ENCODE results near the gene FREM3.

Gene FREM3

DNA sequence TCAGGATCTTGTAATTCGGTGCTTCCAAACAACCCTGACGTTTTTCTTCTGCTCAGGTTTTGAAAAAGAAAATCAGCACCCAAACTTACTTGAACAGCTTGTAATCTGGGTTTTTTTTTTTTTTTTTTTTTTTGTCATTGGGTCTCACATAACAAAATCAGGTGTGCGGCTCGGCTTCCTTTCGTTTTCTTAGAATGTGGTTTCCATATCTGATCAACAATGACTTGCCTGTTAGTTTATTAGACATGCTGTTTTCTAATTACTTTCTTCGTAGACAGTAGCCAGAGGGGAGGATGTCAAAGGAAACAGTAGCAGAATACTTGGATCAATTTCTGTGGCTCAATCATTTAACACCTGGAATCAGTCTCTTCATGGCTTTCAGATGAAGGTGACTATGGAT, 890 bp upstream of the FREM3 start:
- Histone ChIP-seq H3K27ac (ENCODE audit: low read length) (peak overlapping the region; percentile 48; the same call in 1 of the 2 replicates), H3K36me3 (ENCODE audit: insufficient read depth, low read length) (no peaks in the 10 kb centered on the region), H3K27me3 (ENCODE audit: insufficient read depth, low read length, poor library complexity) (peaks cover 21% of the 10 kb centered on the region), H3K79me2 (ENCODE audit: insufficient read depth, low read length) (no peaks in the 10 kb centered on the region), H3K4me1 (ENCODE audit: insufficient read depth, low read length) (peaks cover 27% of the 10 kb centered on the region), H2AFZ (ENCODE audit: low read depth, low read length) (no peak overlapping the region), H3K4me2 (ENCODE audit: insufficient read depth, low read length) (peak overlapping the region; percentile 87), H4K20me1 (ENCODE audit: insufficient read depth, low read length) (no peaks in the 10 kb centered on the region), H3K9ac (ENCODE audit: low read depth, low read length) (peak overlapping the region; percentile 35; the same call in 1 of the 2 replicates), H3K4me3 (ENCODE audit: low read depth in 1 of 2, low read length in 2 of 2) (peak overlapping the region in 1 of 2 experiments; percentile 61; a peak in 3 of 4 replicates), H3K9me3 (ENCODE audit: insufficient read depth, low read length, severe bottlenecking) (no peaks in the 10 kb centered on the region)
- DNase-seq (peak; percentile 72), ATAC-seq (ENCODE audit: insufficient read depth, low read depth) (peak; percentile 67)
- TF ChIP-seq, protein P1, sequence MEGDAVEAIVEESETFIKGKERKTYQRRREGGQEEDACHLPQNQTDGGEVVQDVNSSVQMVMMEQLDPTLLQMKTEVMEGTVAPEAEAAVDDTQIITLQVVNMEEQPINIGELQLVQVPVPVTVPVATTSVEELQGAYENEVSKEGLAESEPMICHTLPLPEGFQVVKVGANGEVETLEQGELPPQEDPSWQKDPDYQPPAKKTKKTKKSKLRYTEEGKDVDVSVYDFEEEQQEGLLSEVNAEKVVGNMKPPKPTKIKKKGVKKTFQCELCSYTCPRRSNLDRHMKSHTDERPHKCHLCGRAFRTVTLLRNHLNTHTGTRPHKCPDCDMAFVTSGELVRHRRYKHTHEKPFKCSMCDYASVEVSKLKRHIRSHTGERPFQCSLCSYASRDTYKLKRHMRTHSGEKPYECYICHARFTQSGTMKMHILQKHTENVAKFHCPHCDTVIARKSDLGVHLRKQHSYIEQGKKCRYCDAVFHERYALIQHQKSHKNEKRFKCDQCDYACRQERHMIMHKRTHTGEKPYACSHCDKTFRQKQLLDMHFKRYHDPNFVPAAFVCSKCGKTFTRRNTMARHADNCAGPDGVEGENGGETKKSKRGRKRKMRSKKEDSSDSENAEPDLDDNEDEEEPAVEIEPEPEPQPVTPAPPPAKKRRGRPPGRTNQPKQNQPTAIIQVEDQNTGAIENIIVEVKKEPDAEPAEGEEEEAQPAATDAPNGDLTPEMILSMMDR (IDR thresholded peaks at IDR 0.05; ENCODE audit: borderline replicate concordance, extremely low read depth, low read length, poor library complexity, severe bottlenecking): no peak

DNA sequence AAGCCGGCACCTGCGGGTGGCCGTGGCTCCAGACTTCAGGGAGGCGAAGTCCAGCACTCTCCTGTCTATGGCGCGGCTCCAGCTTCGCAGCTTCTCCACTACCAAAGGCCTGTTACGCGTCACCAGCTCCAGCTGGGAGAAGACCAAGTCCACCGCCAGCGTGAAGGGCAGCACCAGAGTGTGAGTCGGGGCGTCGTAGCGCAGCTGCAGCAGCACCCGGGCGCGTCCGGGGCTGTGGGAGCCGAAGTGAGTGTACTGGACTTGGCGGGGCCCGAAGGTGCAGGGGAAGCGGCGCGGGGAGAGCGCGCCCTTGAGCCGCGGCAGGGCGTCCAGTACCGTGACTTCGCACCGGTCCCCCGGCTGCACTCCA, 444 bp downstream of the FREM3 start:
- Histone ChIP-seq H3K36me3 (ENCODE audit: insufficient read depth, low read length) (no peaks in the 10 kb centered on the region), H3K4me3 (ENCODE audit: low read depth in 1 of 2, low read length in 2 of 2) (peak overlapping the region; percentile 10 to 61; a peak in 3 of 4 replicates), H3K4me1 (ENCODE audit: insufficient read depth, low read length) (peaks cover 27% of the 10 kb centered on the region), H3K79me2 (ENCODE audit: insufficient read depth, low read length) (no peaks in the 10 kb centered on the region), H4K20me1 (ENCODE audit: insufficient read depth, low read length) (no peaks in the 10 kb centered on the region), H3K4me2 (ENCODE audit: insufficient read depth, low read length) (peak overlapping the region; percentile 87), H3K9ac (ENCODE audit: low read depth, low read length) (peak overlapping the region; percentile 35; the same call in 1 of the 2 replicates), H3K27me3 (ENCODE audit: insufficient read depth, low read length, poor library complexity) (peaks cover 21% of the 10 kb centered on the region), H3K9me3 (ENCODE audit: insufficient read depth, low read length, severe bottlenecking) (no peaks in the 10 kb centered on the region), H3K27ac (ENCODE audit: low read length) (no peak overlapping the region), H2AFZ (ENCODE audit: low read depth, low read length) (peak overlapping the region; percentile 54; the same call in 1 of the 2 replicates)
- peak; percentile 28 for ATAC-seq (ENCODE audit: insufficient read depth, low read depth)
- peak; percentile 21 for DNase-seq
- TF ChIP-seq, protein P1 (IDR thresholded peaks at IDR 0.05; ENCODE audit: borderline replicate concordance, extremely low read depth, low read length, poor library complexity, severe bottlenecking): no peak
- TF ChIP-seq EZH2 (IDR thresholded peaks at IDR 0.05; ENCODE audit: borderline replicate concordance, low read depth, low read length, severe bottlenecking): no peak

DNA sequence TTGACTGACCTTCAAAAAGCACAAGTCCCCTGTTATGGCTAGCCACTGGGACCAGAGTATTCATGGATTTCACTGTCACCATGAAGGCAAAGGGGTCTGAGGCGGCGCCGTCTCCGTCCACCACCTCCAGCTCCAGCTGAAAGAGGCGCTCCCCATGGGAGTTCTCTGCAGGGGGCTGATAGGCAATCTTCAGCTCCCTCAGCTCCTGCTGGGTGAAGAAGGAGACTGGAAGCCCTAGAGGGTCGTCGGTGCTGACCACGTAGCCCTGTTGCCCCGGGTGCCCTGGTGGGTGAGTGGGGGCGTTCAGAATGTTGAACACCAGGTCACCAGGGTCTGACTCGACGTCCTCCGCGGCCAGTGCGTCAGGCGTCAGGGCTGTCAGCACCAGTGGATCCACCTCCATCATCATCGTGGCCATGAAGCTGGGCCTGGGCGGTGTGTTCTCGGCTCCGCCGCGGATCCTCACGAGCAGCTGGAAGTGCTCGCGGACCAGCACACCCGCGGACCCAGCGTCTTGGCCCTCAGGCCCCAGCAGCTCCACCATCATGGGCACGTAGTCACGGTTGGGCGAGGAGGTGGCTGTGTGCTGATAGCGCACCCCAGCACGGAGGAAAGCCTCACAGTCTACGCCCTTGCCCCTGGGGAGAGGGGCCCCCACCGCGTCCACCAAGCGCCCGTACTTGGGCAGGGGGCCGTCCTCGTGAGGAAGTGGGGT, 987 bp downstream of the FREM3 start:
- no peak for TF ChIP-seq EZH2 (IDR thresholded peaks at IDR 0.05; ENCODE audit: borderline replicate concordance, low read depth, low read length, severe bottlenecking)
- TF ChIP-seq, protein P1 (IDR thresholded peaks at IDR 0.05; ENCODE audit: borderline replicate concordance, extremely low read depth, low read length, poor library complexity, severe bottlenecking): no peak
- ATAC-seq (ENCODE audit: insufficient read depth, low read depth): no peak; the same call in 2 of the 3 replicates
- peaks cover 27% of the 10 kb centered on the region for H3K4me1 ChIP-seq (ENCODE audit: insufficient read depth, low read length)
- no peak overlapping the region; the same call in 1 of the 2 replicates for H3K9ac ChIP-seq (ENCODE audit: low read depth, low read length)
- peaks cover 21% of the 10 kb centered on the region for H3K27me3 ChIP-seq (ENCODE audit: insufficient read depth, low read length, poor library complexity)
- peak overlapping the region in 1 of 2 experiments; percentile 61; a peak in 2 of 4 replicates for H3K4me3 ChIP-seq (ENCODE audit: low read depth in 1 of 2, low read length in 2 of 2)
- no peaks in the 10 kb centered on the region for H3K36me3 ChIP-seq (ENCODE audit: insufficient read depth, low read length)
- H3K4me2 ChIP-seq (ENCODE audit: insufficient read depth, low read length): peak overlapping the region; percentile 87
- no peaks in the 10 kb centered on the region for H3K9me3 ChIP-seq (ENCODE audit: insufficient read depth, low read length, severe bottlenecking)
- no peaks in the 10 kb centered on the region for H4K20me1 ChIP-seq (ENCODE audit: insufficient read depth, low read length)
- H3K79me2 ChIP-seq (ENCODE audit: insufficient read depth, low read length): no peaks in the 10 kb centered on the region
- no peak for DNase-seq
- no peak overlapping the region for H2AFZ ChIP-seq (ENCODE audit: low read depth, low read length)
- H3K27ac ChIP-seq (ENCODE audit: low read length): no peak overlapping the region

Data from DND-41 (cell line).